Kidney epithelial cell (primary cell): ENCODE data around the gene DBNL. TPM values are rescaled to one million over a fixed set of nuclear protein-coding genes. Genes with fewer than 3 reads are reported as not detected.

Experiments used
- DNase-seq: peaks from one replicate; pipeline ENCODE4 v3.0.0-alpha.2; 2010; ENCODE audit warnings: low read depth
- H3K27me3 ChIP-seq: 2 replicates; pipeline ENCODE4 v1.6.0; 2011; ENCODE audit warnings: low read length; ENCODE audit not compliant: control insufficient read depth, insufficient read depth
- H3K36me3 ChIP-seq: 2 replicates; pipeline ENCODE4 v1.5.1; 2011; ENCODE audit warnings: low read length; ENCODE audit not compliant: control insufficient read depth, insufficient read depth
- H3K4me3 ChIP-seq: 2 replicates; pipeline ENCODE4 v1.5.1; 2011; ENCODE audit warnings: low read depth, mild to moderate bottlenecking, control low read depth, low read length
- CTCF ChIP-seq: IDR thresholded peaks from 2 replicates; pipeline ENCODE4 v1.5.1; 2011; ENCODE audit warnings: mild to moderate bottlenecking, moderate library complexity, low read length, control low read depth, inconsistent platforms; ENCODE audit not compliant: insufficient read depth, poor library complexity, severe bottlenecking
- total RNA-seq: library from RNA; depleted of rRNA; stranded (reverse); fragments of >200 nt; gene quantifications from 2 replicates; pipeline ENCODE4 v1.2.3, GENCODE V29; 2015

Gene DBNL
- total RNA-seq, 1 donor from 2014 or later: 120 TPM

- no peak for TF ChIP-seq CTCF
- no peak for DNase-seq
- Histone ChIP-seq H3K36me3 (peaks cover 5% of the 10 kb centered on the region), H3K4me3 (no peak overlapping the region), H3K27me3 (no peaks in the 10 kb centered on the region)
Observed at GRCh38 chr7:44076101-44076895, 31.8 kb downstream of the DBNL start.

GRCh38 chr7:44077061-44077460 lies 32.6 kb downstream of the DBNL start:
- H3K4me3 ChIP-seq: no peak overlapping the region
- TF ChIP-seq CTCF: no peak
- peaks cover 5% of the 10 kb centered on the region for H3K36me3 ChIP-seq
- DNase-seq: no peak
- no peaks in the 10 kb centered on the region for H3K27me3 ChIP-seq

GRCh38 chr7:44077681-44078091 lies 33.2 kb downstream of the DBNL start:
- no peak overlapping the region for H3K4me3 ChIP-seq
- no peaks in the 10 kb centered on the region for H3K27me3 ChIP-seq
- no peak for TF ChIP-seq CTCF
- DNase-seq: no peak
- peaks cover 5% of the 10 kb centered on the region for H3K36me3 ChIP-seq

GRCh38 chr7:44078521-44078920 lies 34.0 kb downstream of the DBNL start:
- DNase-seq: no peak
- no peak for TF ChIP-seq CTCF
- no peak overlapping the region for H3K4me3 ChIP-seq
- peaks cover 4% of the 10 kb centered on the region for H3K36me3 ChIP-seq
- H3K27me3 ChIP-seq: no peaks in the 10 kb centered on the region

- no peak for DNase-seq
- H3K36me3 ChIP-seq: peaks cover 4% of the 10 kb centered on the region
- H3K27me3 ChIP-seq: no peaks in the 10 kb centered on the region
- H3K4me3 ChIP-seq: no peak overlapping the region
- TF ChIP-seq CTCF: no peak
Observed at GRCh38 chr7:44079331-44080021, 35.0 kb downstream of the DBNL start.

- no peak for TF ChIP-seq CTCF
- DNase-seq: no peak
- Histone ChIP-seq H3K4me3 (no peak overlapping the region), H3K27me3 (no peaks in the 10 kb centered on the region), H3K36me3 (peaks cover 4% of the 10 kb centered on the region)
Observed at GRCh38 chr7:44080118-44080517, 35.6 kb downstream of the DBNL start.
